HepG2 (cell line): ENCODE data around the gene ERBB4. TPM values are rescaled to one million over a fixed set of nuclear protein-coding genes. Genes with fewer than 3 reads are reported as not detected.

Experiments used
- BCL6 ChIP-seq: IDR thresholded peaks from 2 replicates; pipeline ENCODE4 v1.6.1; 2016; ENCODE audit warnings: missing genetic modification reagents, missing compliant biosample characterization
- DR1 ChIP-seq: sonication (generic); formaldehyde crosslinking; IDR thresholded peaks from 2 replicates; pipeline ENCODE4 v1.8.0; 2021; ENCODE audit warnings: mild to moderate bottlenecking, missing genetic modification reagents, inconsistent platforms
- LCORL ChIP-seq, 2 experiments: fragments of 450-650 bp in 1 of 2; sonication (generic) in 1 of 2; formaldehyde crosslinking in 1 of 2; IDR thresholded peaks; 2 replicates each; pipeline versions ENCODE4 v1.5.0 to v1.6.1; 2017 to 2020; ENCODE audit warnings: antibody characterized with exemption in 1 of 2, missing genetic modification reagents in 1 of 2
- PREB ChIP-seq: sonication (generic); formaldehyde crosslinking; IDR thresholded peaks from 2 replicates; pipeline ENCODE4 v1.4.0; 2020; ENCODE audit warnings: missing genetic modification reagents
- PRPF4 ChIP-seq: fragments of 200-400 bp; formaldehyde crosslinking; IDR thresholded peaks from 2 replicates; pipeline ENCODE4 v1.6.1; 2016; ENCODE audit warnings: low read length, low read depth; ENCODE audit not compliant: poor library complexity, severe bottlenecking
- RCOR2 ChIP-seq: IDR thresholded peaks from 2 replicates; pipeline ENCODE4 v1.6.1; 2016; ENCODE audit warnings: missing biosample characterization, missing genetic modification reagents
- REPIN1 ChIP-seq: sonication (generic); formaldehyde crosslinking; IDR thresholded peaks from 2 replicates; pipeline ENCODE4 v1.8.0; 2022; ENCODE audit warnings: missing genetic modification reagents, low read depth, mild to moderate bottlenecking, borderline replicate concordance
- SATB2 ChIP-seq: sonication (generic); formaldehyde crosslinking; IDR thresholded peaks from 2 replicates; pipeline ENCODE4 v1.5.0; 2020; ENCODE audit warnings: missing genetic modification reagents
- SETDB1 ChIP-seq: sonication (generic); formaldehyde crosslinking; IDR thresholded peaks from 2 replicates; pipeline ENCODE4 v1.5.1; 2020; ENCODE audit warnings: missing genetic modification reagents, mild to moderate bottlenecking, borderline replicate concordance
- ZBTB2 ChIP-seq: sonication (generic); formaldehyde crosslinking; IDR thresholded peaks from 2 replicates; pipeline ENCODE4 v1.8.0; 2022; ENCODE audit warnings: low read depth, missing genetic modification reagents
- ZFP41 ChIP-seq: sonication (generic); formaldehyde crosslinking; IDR thresholded peaks from 2 replicates; pipeline ENCODE4 v1.4.0; 2020; ENCODE audit warnings: mild to moderate bottlenecking, missing genetic modification reagents, borderline replicate concordance
- ZFP90 ChIP-seq: sonication (generic); formaldehyde crosslinking; IDR thresholded peaks from 2 replicates; pipeline ENCODE4 v1.8.0; 2022; ENCODE audit warnings: missing genetic modification reagents, mild to moderate bottlenecking, inconsistent platforms, borderline replicate concordance
- ZNF136 ChIP-seq: sonication (generic); formaldehyde crosslinking; IDR thresholded peaks from 2 replicates; pipeline ENCODE4 v1.8.1; 2022; ENCODE audit warnings: low read depth, mild to moderate bottlenecking, moderate library complexity, missing genetic modification reagents
- ZNF33A ChIP-seq: sonication (generic); formaldehyde crosslinking; IDR thresholded peaks from 2 replicates; pipeline ENCODE4 v1.5.1; 2020; ENCODE audit warnings: missing genetic modification reagents, mild to moderate bottlenecking, moderate library complexity, borderline replicate concordance
- ZNF7 ChIP-seq: IDR thresholded peaks from 2 replicates; pipeline ENCODE4 v1.6.1; 2016; ENCODE audit warnings: missing biosample characterization, missing genetic modification reagents
- polyA plus RNA-seq, 8 experiments: library from polyadenylated mRNA; depleted of rRNA in 3 of 8; stranded (reverse) in 7 of 8; unstranded in 1 of 8; fragments of >200 nt; fragmentation: Illumina TruSeq in 4 of 8; extraction: Trizol in 4 of 8; gene quantifications; 2 replicates each; pipeline versions ENCODE4 v1.2.1 to v1.2.3, GENCODE V29; 2011 to 2016; ENCODE audit warnings: low read depth in 4 of 8, missing spikeins in 1 of 8, mixed read lengths in 1 of 8; ENCODE audit not compliant: insufficient read depth in 1 of 8
- total RNA-seq, 5 experiments: library from RNA; depleted of rRNA; stranded (reverse); fragments of >200 nt; fragmentation: Illumina TruSeq; extraction: Trizol; gene quantifications; 2 replicates each; pipeline ENCODE4 v1.2.3, GENCODE V29; 2016; ENCODE audit warnings: low read depth in 1 of 5
- TF ChIP-seq, protein P1 (sequence below): sonication (generic); formaldehyde crosslinking; IDR thresholded peaks from 2 replicates; pipeline ENCODE4 v1.5.0; 2020; ENCODE audit warnings: mild to moderate bottlenecking, missing genetic modification reagents, moderate library complexity
- TF ChIP-seq, protein P2 (sequence below): IDR thresholded peaks from 2 replicates; pipeline ENCODE4 v1.6.1; 2016; ENCODE audit warnings: missing compliant biosample characterization, missing genetic modification reagents, borderline replicate concordance
- TF ChIP-seq, protein P3 (sequence below): sonication (generic); formaldehyde crosslinking; IDR thresholded peaks from 2 replicates; pipeline ENCODE4 v1.5.0; 2020; ENCODE audit warnings: missing genetic modification reagents
- TF ChIP-seq, protein P4 (sequence below): sonication (generic); formaldehyde crosslinking; IDR thresholded peaks from 2 replicates; pipeline ENCODE4 v1.4.0; 2020; ENCODE audit warnings: mild to moderate bottlenecking, missing genetic modification reagents

ERBB4 gene
- total and polyA plus RNA-seq, 2 of the 13 experiments (the other 11 are each of a cell fraction or from before 2014, with no cell fraction given), result not detected

DNA sequence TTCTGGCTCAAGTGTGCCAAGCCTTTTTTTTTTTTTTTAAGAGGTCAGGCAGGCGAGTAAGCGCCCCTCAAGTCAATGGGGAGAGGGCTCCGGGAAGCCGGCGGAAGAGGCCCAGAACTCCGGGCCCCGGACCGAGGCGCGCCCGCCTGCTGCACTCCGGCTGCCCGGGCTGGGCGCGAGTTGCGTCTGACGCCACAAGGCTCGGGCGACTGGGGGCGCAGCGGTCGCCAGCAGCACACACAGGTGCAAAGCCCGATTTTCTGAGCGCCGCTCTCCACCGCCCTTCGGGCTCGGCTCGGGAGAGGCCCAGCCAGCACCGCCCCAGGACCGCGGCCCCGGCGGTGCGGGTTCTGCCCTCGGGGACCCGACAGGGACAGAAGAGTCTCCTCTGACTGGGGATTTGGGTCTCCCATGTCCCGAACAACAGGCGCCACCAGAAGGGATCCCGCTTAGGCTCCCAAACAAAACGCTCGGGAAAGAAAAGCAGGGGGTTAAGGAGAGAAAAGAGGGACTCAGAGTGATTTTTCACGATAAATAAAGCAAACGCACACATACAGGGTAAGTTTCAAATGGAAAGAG is 787 bp downstream of the ERBB4 start (continued):
- TF ChIP-seq ZNF7 (CRISPR knock-in tag) (no peak), PRPF4 (no peak), ZNF136 (no peak), ZFP90 (CRISPR knock-in tag) (no peak), BCL6 (no peak), DR1 (no peak), SATB2 (no peak), REPIN1 (no peak), RCOR2 (CRISPR knock-in tag) (no peak), ZBTB2 (CRISPR knock-in tag) (no peak), ZFP41 (CRISPR knock-in tag) (no peak), SETDB1 (CRISPR knock-in tag) (no peak), PREB (no peak), LCORL (IDR thresholded peaks at IDR 0.05) (no peak), LCORL (CRISPR knock-in tag; IDR thresholded peaks at IDR 0.05) (no peak), ZNF33A (CRISPR knock-in tag) (no peak)
- TF ChIP-seq, protein P1, sequence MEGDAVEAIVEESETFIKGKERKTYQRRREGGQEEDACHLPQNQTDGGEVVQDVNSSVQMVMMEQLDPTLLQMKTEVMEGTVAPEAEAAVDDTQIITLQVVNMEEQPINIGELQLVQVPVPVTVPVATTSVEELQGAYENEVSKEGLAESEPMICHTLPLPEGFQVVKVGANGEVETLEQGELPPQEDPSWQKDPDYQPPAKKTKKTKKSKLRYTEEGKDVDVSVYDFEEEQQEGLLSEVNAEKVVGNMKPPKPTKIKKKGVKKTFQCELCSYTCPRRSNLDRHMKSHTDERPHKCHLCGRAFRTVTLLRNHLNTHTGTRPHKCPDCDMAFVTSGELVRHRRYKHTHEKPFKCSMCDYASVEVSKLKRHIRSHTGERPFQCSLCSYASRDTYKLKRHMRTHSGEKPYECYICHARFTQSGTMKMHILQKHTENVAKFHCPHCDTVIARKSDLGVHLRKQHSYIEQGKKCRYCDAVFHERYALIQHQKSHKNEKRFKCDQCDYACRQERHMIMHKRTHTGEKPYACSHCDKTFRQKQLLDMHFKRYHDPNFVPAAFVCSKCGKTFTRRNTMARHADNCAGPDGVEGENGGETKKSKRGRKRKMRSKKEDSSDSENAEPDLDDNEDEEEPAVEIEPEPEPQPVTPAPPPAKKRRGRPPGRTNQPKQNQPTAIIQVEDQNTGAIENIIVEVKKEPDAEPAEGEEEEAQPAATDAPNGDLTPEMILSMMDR, result peak; percentile 40
- TF ChIP-seq, protein P2, sequence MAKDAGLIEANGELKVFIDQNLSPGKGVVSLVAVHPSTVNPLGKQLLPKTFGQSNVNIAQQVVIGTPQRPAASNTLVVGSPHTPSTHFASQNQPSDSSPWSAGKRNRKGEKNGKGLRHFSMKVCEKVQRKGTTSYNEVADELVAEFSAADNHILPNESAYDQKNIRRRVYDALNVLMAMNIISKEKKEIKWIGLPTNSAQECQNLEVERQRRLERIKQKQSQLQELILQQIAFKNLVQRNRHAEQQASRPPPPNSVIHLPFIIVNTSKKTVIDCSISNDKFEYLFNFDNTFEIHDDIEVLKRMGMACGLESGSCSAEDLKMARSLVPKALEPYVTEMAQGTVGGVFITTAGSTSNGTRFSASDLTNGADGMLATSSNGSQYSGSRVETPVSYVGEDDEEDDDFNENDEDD, result no peak
- TF ChIP-seq, protein P3, sequence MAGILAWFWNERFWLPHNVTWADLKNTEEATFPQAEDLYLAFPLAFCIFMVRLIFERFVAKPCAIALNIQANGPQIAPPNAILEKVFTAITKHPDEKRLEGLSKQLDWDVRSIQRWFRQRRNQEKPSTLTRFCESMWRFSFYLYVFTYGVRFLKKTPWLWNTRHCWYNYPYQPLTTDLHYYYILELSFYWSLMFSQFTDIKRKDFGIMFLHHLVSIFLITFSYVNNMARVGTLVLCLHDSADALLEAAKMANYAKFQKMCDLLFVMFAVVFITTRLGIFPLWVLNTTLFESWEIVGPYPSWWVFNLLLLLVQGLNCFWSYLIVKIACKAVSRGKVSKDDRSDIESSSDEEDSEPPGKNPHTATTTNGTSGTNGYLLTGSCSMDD, result no peak
- TF ChIP-seq, protein P4, sequence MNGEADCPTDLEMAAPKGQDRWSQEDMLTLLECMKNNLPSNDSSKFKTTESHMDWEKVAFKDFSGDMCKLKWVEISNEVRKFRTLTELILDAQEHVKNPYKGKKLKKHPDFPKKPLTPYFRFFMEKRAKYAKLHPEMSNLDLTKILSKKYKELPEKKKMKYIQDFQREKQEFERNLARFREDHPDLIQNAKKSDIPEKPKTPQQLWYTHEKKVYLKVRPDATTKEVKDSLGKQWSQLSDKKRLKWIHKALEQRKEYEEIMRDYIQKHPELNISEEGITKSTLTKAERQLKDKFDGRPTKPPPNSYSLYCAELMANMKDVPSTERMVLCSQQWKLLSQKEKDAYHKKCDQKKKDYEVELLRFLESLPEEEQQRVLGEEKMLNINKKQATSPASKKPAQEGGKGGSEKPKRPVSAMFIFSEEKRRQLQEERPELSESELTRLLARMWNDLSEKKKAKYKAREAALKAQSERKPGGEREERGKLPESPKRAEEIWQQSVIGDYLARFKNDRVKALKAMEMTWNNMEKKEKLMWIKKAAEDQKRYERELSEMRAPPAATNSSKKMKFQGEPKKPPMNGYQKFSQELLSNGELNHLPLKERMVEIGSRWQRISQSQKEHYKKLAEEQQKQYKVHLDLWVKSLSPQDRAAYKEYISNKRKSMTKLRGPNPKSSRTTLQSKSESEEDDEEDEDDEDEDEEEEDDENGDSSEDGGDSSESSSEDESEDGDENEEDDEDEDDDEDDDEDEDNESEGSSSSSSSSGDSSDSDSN (CRISPR knock-in tag), result peak; percentile 87
